ENCODE data around the gene SPOCK1. TPM values are rescaled to one million over a fixed set of nuclear protein-coding genes. Genes with fewer than 3 reads are reported as not detected.

SPOCK1 gene
- total and polyA plus RNA-seq, 10 donors = 0.50 to 17.0 (median 6.6) TPM

DNA sequence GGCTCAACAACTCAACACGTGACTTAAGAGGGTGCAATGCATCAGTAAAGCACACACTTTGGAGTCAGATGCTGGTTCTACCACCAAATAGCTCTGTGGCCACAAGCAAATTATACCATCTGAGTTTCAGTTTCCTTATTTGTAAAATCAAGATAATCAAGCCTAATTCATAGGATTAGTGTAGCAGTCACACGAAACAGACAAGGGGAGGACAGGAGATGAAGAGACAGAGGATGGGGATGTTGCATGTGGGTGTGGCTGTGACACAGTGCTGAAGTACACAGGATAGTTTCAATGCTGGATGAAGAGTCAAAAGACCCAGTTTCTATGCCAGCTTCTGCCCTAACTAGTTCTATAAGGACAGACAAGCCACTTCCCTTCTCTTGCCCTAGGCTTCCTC lies 60.2 kb downstream of the SPOCK1 start:
- Histone ChIP-seq H3K27me3 (replicated peaks in 1 of 7) (peaks cover 0 to 24% (median 0%) of the 10 kb centered on the region in 7 donors), H3K4me3 (no peak overlapping the region), H3K27ac (no peak overlapping the region), H3K36me3 (no peaks in the 10 kb centered on the region), H3K9me3 (no peaks in the 10 kb centered on the region), H3K4me1 (no peaks in the 10 kb centered on the region)
- WGBS, 5 donors = 58 to 86% (median 63%) methylated on average over 2 of the region's 2 CpGs
- TF ChIP-seq, protein P1, sequence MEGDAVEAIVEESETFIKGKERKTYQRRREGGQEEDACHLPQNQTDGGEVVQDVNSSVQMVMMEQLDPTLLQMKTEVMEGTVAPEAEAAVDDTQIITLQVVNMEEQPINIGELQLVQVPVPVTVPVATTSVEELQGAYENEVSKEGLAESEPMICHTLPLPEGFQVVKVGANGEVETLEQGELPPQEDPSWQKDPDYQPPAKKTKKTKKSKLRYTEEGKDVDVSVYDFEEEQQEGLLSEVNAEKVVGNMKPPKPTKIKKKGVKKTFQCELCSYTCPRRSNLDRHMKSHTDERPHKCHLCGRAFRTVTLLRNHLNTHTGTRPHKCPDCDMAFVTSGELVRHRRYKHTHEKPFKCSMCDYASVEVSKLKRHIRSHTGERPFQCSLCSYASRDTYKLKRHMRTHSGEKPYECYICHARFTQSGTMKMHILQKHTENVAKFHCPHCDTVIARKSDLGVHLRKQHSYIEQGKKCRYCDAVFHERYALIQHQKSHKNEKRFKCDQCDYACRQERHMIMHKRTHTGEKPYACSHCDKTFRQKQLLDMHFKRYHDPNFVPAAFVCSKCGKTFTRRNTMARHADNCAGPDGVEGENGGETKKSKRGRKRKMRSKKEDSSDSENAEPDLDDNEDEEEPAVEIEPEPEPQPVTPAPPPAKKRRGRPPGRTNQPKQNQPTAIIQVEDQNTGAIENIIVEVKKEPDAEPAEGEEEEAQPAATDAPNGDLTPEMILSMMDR (IDR thresholded peaks at IDR 0.05 in 8 of 11, conservative IDR thresholded peaks at IDR 0.05 in 3 of 11) = no peak
- TF ChIP-seq POLR2A (IDR thresholded peaks at IDR 0.05) (no peak), POLR2AphosphoS5 (IDR thresholded peaks at IDR 0.05) (no peak)
- no peak for DNase-seq
- intact Hi-C loops (cut with DNase I; ENCODE audit: low total_unique reads) = no loop called here

DNA sequence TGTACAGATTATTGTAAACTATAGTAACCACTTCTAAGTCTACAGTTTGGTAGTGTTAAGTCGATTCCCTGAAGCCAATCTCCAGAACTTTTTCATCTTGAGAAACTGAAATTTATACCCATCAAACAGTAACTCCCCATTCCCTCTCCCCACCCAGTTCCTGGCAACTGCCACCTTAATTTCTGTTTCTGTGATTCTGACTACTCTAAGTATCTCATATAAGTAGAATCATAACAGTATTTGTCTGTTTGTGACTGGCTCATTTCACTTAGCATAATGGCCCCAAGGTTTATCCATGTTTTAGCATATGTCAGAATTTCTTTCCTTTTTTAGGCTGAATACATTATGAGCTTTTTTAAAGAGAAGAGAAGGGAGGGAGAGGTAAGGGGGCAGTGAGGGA lies 61.4 kb downstream of the SPOCK1 start:
- WGBS, 5 donors = 50 to 64% (median 62%) methylated on average over 1 of the region's 1 CpG
- H3K9me3 ChIP-seq = no peaks in the 10 kb centered on the region
- no peaks in the 10 kb centered on the region for H3K36me3 ChIP-seq
- TF ChIP-seq POLR2A (IDR thresholded peaks at IDR 0.05) (no peak), POLR2AphosphoS5 (IDR thresholded peaks at IDR 0.05) (no peak)
- TF ChIP-seq, protein P1 (IDR thresholded peaks at IDR 0.05 in 8 of 11, conservative IDR thresholded peaks at IDR 0.05 in 3 of 11) = no peak
- H3K4me1 ChIP-seq = no peaks in the 10 kb centered on the region
- peaks cover 0 to 20% (median 0%) of the 10 kb centered on the region in 7 donors for H3K27me3 ChIP-seq (replicated peaks in 1 of 7)
- intact Hi-C loops (cut with DNase I; ENCODE audit: low total_unique reads) = no loop called here
- DNase-seq = no peak
- no peak overlapping the region for H3K4me3 ChIP-seq
- no peak overlapping the region for H3K27ac ChIP-seq

DNA sequence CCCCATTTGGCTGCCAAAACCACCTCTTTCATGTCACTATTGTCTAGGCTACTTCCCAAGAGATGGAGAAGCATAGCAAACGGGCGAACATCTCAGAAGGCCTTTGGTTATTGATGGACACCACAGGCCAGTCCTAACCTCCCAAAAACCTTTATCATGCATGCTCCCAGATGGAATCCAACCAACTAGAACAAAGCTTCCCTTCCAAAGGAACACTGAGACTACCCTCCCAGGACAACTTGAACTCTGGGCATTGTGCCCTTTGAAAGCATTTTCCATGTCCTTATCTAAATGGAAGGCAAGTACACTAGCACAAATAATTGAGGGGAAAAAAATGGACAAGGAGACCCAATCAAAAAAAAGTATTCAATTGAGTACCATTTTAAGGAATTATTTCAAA lies 65.6 kb downstream of the SPOCK1 start:
- no peak for DNase-seq
- Histone ChIP-seq H3K27me3 (replicated peaks in 1 of 7) (peaks cover 0 to 19% (median 0%) of the 10 kb centered on the region in 7 donors), H3K9me3 (peaks cover 0 to 7% (median 0%) of the 10 kb centered on the region in 8 donors), H3K4me1 (no peaks in the 10 kb centered on the region), H3K36me3 (no peaks in the 10 kb centered on the region), H3K4me3 (no peak overlapping the region), H3K27ac (no peak overlapping the region)
- WGBS, 5 donors = 78 to 93% (median 89%) methylated on average over 2 of the region's 2 CpGs
- TF ChIP-seq POLR2A (IDR thresholded peaks at IDR 0.05) (no peak), POLR2AphosphoS5 (IDR thresholded peaks at IDR 0.05) (no peak)
- TF ChIP-seq, protein P1 (IDR thresholded peaks at IDR 0.05 in 8 of 11, conservative IDR thresholded peaks at IDR 0.05 in 3 of 11) = no peak
- intact Hi-C loops (cut with DNase I; ENCODE audit: low total_unique reads) = no loop called here

DNA sequence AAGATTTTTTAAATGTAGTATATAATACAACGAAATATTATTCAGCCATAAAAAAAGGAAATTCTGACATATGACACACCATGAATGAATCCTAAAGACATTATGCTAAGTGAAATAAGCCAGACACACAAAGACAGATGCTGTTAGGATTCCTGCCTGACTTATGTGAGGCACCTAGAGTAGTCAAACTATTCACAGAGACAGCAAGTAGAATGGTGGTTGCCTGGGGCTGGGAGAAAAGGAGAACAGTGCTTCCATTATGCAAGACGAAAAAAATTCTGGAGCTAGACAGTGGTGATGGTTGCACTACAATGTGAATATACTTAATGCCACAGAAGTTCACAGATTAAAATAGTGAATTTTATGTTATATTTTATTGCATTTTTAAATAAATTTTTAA lies 66.8 kb downstream of the SPOCK1 start:
- Histone ChIP-seq H3K4me1 (no peaks in the 10 kb centered on the region), H3K36me3 (no peaks in the 10 kb centered on the region), H3K27me3 (replicated peaks in 1 of 7) (peaks cover 0 to 13% (median 0%) of the 10 kb centered on the region in 7 donors), H3K27ac (no peak overlapping the region), H3K9me3 (peaks cover 0 to 7% (median 0%) of the 10 kb centered on the region in 8 donors), H3K4me3 (no peak overlapping the region)
- 44 to 49% (median 48%) methylated on average over 2 of the region's 2 CpGs for WGBS, 5 donors
- TF ChIP-seq, protein P1 (IDR thresholded peaks at IDR 0.05 in 8 of 11, conservative IDR thresholded peaks at IDR 0.05 in 3 of 11) = no peak
- TF ChIP-seq POLR2A (IDR thresholded peaks at IDR 0.05) = no peak
- no peak for DNase-seq
- intact Hi-C loops (cut with DNase I; ENCODE audit: low total_unique reads) = no loop called here
